C4-2B (cell line): ENCODE measurements around the gene SLF1.

Experiments used
- CTCF ChIP-seq: fragments of 450-650 bp; conservative IDR thresholded peaks from 2 replicates; pipeline ENCODE4 v1.5.1; 2017; ENCODE audit warnings: mild to moderate bottlenecking
- ZFX ChIP-seq: fragments of 450-650 bp; IDR thresholded peaks from 2 replicates; pipeline ENCODE4 v1.6.1; 2017

- no peak for TF ChIP-seq CTCF
- no peak for TF ChIP-seq ZFX
Observed at GRCh38 chr5:94627191-94627590, 8.7 kb downstream of the SLF1 start.
